K562 (cell line): ENCODE measurements around the gene DNAJB1. TPM values are rescaled to one million over a fixed set of nuclear protein-coding genes. Genes with fewer than 3 reads are reported as not detected.

ENCODE experiments used
- ATF7 ChIP-seq: fragments of 450-650 bp; IDR thresholded peaks from 2 replicates; pipeline ENCODE4 v1.7.1; 2014; ENCODE audit warnings: mild to moderate bottlenecking, moderate library complexity
- CXXC5 ChIP-seq: fragments of 250-450 bp; sonication (Bioruptor Pico); IDR thresholded peaks from 2 replicates; pipeline ENCODE4 v1.8.0; 2022; ENCODE audit warnings: inconsistent platforms, mild to moderate bottlenecking, moderate library complexity
- GATAD2B ChIP-seq: fragments of 450-650 bp; IDR thresholded peaks from 2 replicates; pipeline ENCODE4 v1.6.1; 2017; ENCODE audit warnings: mild to moderate bottlenecking, borderline replicate concordance
- JUNB ChIP-seq: fragments of 450-650 bp; formaldehyde crosslinking; conservative IDR thresholded peaks from 2 replicates; pipeline ENCODE4 v1.4.0; 2020; ENCODE audit warnings: mild to moderate bottlenecking
- MTA3 ChIP-seq: fragments of 450-650 bp; formaldehyde crosslinking; IDR thresholded peaks from 2 replicates; pipeline ENCODE4 v1.6.1; 2017; ENCODE audit warnings: mild to moderate bottlenecking, borderline replicate concordance
- NFIC ChIP-seq: fragments of 450-650 bp; IDR thresholded peaks from 2 replicates; pipeline ENCODE4 v1.6.1; 2017; ENCODE audit warnings: mild to moderate bottlenecking, inconsistent platforms
- NR4A1 ChIP-seq, 2 experiments: fragments of 250-450 bp in 1 of 2; fragments of 450-650 bp in 1 of 2; sonication (Bioruptor Pico) in 1 of 2; IDR thresholded peaks; 2 replicates each; pipeline versions ENCODE4 v1.4.0 to v1.6.1; 2016 to 2020; ENCODE audit warnings: mild to moderate bottlenecking in 2 of 2, missing compliant biosample characterization in 1 of 2, missing genetic modification characterization in 1 of 2, moderate library complexity in 1 of 2
- RBM14 ChIP-seq: fragments of 200-400 bp; formaldehyde crosslinking; IDR thresholded peaks from 2 replicates; pipeline ENCODE4 v1.6.1; 2018; ENCODE audit warnings: low read depth, mild to moderate bottlenecking, low read length, moderate library complexity, borderline replicate concordance; ENCODE audit not compliant: insufficient read depth
- RBM15 ChIP-seq: fragments of 200-400 bp; formaldehyde crosslinking; IDR thresholded peaks from 2 replicates; pipeline ENCODE4 v1.6.1; 2018; ENCODE audit warnings: mild to moderate bottlenecking, low read length, moderate library complexity; ENCODE audit not compliant: insufficient read depth
- RBM22 ChIP-seq: fragments of 200-400 bp; formaldehyde crosslinking; IDR thresholded peaks from 2 replicates; pipeline ENCODE4 v1.6.1; 2018; ENCODE audit warnings: low read length, low read depth; ENCODE audit not compliant: poor library complexity, severe bottlenecking
- SMAD3 ChIP-seq: fragments of 450-650 bp; formaldehyde crosslinking; conservative IDR thresholded peaks from 2 replicates; pipeline ENCODE4 v1.4.0; 2020; ENCODE audit warnings: mild to moderate bottlenecking
- UBTF ChIP-seq, 2 experiments: IDR thresholded peaks; 2 replicates each; pipeline ENCODE4 v1.6.1; 2012; ENCODE audit warnings: improper control_type of control experiment in 2 of 2, low read depth in 2 of 2, low read length in 2 of 2, borderline replicate concordance in 1 of 2
- ZNF408 ChIP-seq: fragments of 250-450 bp; sonication (Bioruptor Pico); IDR thresholded peaks from 2 replicates; pipeline ENCODE4 v1.4.0; 2020; ENCODE audit warnings: low read depth, mild to moderate bottlenecking, moderate library complexity
- ZNF583 ChIP-seq: fragments of 250-450 bp; sonication (Bioruptor Pico); IDR thresholded peaks from 2 replicates; pipeline ENCODE4 v1.4.0; 2020
- polyA plus RNA-seq, 8 experiments: library from polyadenylated mRNA; depleted of rRNA in 4 of 8; stranded (reverse) in 5 of 8; unstranded in 3 of 8; fragments of >200 nt; fragmentation: Nextera tagmentation in 2 of 8; fragmentation: Illumina TruSeq in 1 of 8; extraction: Ambion mirVana in 2 of 8; extraction: Trizol in 1 of 8; gene quantifications; 2 replicates each; pipeline versions ENCODE4 v1.2.1 to v1.2.3, GENCODE V29; 2011 to 2014; ENCODE audit warnings: inconsistent platforms in 1 of 8, missing spikeins in 1 of 8
- total RNA-seq, 7 experiments: library from RNA; depleted of rRNA in 6 of 7; stranded (reverse); fragments of >200 nt in 6 of 7; fragmentation: Illumina TruSeq in 2 of 7; extraction: Trizol in 2 of 7; gene quantifications; 2 replicates each; pipeline versions ENCODE4 v1.2.1 to v1.2.3, GENCODE V29; 2011 to 2021; ENCODE audit warnings: low replicate concordance in 1 of 7
- TF ChIP-seq, protein P1 (sequence below), 3 experiments: fragments of 200-800 bp in 1 of 3; sonication (Bioruptor generic) in 1 of 3; sonication (generic) in 1 of 3; formaldehyde crosslinking in 1 of 3; IDR thresholded peaks; 2 replicates each; pipeline versions ENCODE4 v1.6.1 to v1.8.0; 2016 to 2022; ENCODE audit warnings: mild to moderate bottlenecking in 2 of 3, missing compliant biosample characterization in 2 of 3, missing genetic modification characterization in 2 of 3, missing genetic modification reagents in 1 of 3
- TF ChIP-seq, protein P2 (sequence below), 3 experiments: IDR thresholded peaks in 2 of 3; conservative IDR thresholded peaks in 1 of 3; 2 replicates each; pipeline ENCODE4 v1.5.1; 2011 to 2012; ENCODE audit warnings: low read length in 3 of 3, mild to moderate bottlenecking in 3 of 3, control low read depth in 2 of 3, improper control_type of control experiment in 1 of 3, inconsistent platforms in 1 of 3, low read depth in 1 of 3, mixed read lengths in 1 of 3, moderate library complexity in 1 of 3; ENCODE audit not compliant: insufficient read depth in 2 of 3
- TF ChIP-seq, protein P3 (sequence below): sonication (generic); formaldehyde crosslinking; IDR thresholded peaks from 2 replicates; pipeline ENCODE4 v1.9.0; 2022; ENCODE audit warnings: mild to moderate bottlenecking, missing genetic modification reagents
- TF ChIP-seq, protein P4 (sequence below): fragments of 450-650 bp; formaldehyde crosslinking; IDR thresholded peaks from 2 replicates; pipeline ENCODE4 v1.4.0; 2020; ENCODE audit warnings: mild to moderate bottlenecking, moderate library complexity

The DNAJB1 gene
- total and polyA plus RNA-seq, 9 of the 15 experiments (the other 6 are each of a cell fraction or from before 2014, with no cell fraction given): 13.2 to 113 (median 62.1) TPM

DNA sequence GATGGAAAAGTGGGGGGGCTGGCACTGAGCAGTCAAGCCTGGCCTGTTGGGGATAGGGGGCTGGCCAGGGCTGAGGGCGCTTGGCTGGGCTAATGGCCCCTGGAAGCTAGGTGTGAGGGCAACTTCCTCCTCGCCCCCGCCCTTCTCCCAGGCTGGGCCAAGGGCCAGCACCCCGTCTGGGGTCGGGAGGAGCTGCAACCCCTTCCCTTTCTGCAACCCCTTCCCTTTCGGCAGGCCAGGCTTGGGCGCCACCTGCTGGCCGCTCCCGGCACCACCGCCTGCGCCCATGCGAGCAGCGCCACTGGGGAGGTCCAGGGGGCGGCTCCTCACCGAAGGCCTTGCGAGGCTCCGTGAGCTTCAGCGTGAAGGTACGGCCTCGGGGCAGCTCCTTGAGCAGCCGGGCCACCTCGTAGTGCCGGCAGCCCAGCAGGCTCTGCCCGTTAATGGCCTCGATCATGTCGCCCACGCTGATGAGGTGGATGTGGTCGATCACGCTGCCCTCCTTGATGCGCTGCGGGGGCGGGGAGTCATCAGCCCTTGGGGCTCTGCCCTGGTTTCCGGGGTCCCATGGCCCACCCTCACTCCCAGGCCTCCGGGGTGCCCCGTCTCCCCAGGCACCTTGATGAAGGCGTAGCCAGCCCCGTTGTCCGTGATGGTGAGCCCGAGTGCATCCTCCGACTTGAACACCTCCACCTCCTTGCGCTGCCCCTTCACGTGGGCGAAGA lies 38.1 kb downstream of the DNAJB1 start (continued):
- no peak for TF ChIP-seq NR4A1 (CRISPR knock-in tag; IDR thresholded peaks at IDR 0.05)
- TF ChIP-seq NR4A1 (tag; IDR thresholded peaks at IDR 0.05): no peak
- TF ChIP-seq, protein P1, sequence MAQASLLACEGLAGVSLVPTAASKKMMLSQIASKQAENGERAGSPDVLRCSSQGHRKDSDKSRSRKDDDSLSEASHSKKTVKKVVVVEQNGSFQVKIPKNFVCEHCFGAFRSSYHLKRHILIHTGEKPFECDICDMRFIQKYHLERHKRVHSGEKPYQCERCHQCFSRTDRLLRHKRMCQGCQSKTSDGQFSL (CRISPR knock-in tag; IDR thresholded peaks at IDR 0.05): peak; percentile 86
- TF ChIP-seq, protein P1 (tag; IDR thresholded peaks at IDR 0.05): 0 out of 4 replicates have a peak, but pooled peaks of 1 of the 2 experiments have one; percentile 31
- TF ChIP-seq, protein P2, sequence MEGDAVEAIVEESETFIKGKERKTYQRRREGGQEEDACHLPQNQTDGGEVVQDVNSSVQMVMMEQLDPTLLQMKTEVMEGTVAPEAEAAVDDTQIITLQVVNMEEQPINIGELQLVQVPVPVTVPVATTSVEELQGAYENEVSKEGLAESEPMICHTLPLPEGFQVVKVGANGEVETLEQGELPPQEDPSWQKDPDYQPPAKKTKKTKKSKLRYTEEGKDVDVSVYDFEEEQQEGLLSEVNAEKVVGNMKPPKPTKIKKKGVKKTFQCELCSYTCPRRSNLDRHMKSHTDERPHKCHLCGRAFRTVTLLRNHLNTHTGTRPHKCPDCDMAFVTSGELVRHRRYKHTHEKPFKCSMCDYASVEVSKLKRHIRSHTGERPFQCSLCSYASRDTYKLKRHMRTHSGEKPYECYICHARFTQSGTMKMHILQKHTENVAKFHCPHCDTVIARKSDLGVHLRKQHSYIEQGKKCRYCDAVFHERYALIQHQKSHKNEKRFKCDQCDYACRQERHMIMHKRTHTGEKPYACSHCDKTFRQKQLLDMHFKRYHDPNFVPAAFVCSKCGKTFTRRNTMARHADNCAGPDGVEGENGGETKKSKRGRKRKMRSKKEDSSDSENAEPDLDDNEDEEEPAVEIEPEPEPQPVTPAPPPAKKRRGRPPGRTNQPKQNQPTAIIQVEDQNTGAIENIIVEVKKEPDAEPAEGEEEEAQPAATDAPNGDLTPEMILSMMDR (IDR thresholded peaks at IDR 0.05 in 2 of 3, conservative IDR thresholded peaks at IDR 0.05 in 1 of 3; ENCODE audit: insufficient read depth in 2 of 3, low read depth in 1 of 3, low read length in 3 of 3): peak; percentile 87 to 97 (median 95)
- no peak for TF ChIP-seq JUNB (CRISPR knock-in tag)
- TF ChIP-seq, protein P3, sequence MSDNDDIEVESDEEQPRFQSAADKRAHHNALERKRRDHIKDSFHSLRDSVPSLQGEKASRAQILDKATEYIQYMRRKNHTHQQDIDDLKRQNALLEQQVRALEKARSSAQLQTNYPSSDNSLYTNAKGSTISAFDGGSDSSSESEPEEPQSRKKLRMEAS (CRISPR knock-in tag): peak; percentile 28; the same call in 1 of the 2 replicates
- no peak for TF ChIP-seq SMAD3 (CRISPR knock-in tag)
- TF ChIP-seq RBM14: 0 out of 2 replicates have a peak, but pooled peaks have one; percentile 34
- no peak for TF ChIP-seq RBM15
- peak; percentile 40; the same call in 1 of the 2 replicates for TF ChIP-seq NFIC
- TF ChIP-seq GATAD2B: peak; percentile 45; the same call in 1 of the 2 replicates
- TF ChIP-seq UBTF (IDR thresholded peaks at IDR 0.05; ENCODE audit: borderline replicate concordance in 1 of 2, low read depth in 2 of 2, low read length in 2 of 2): 0 out of 4 replicates have a peak, but pooled peaks of 1 of the 2 experiments have one; percentile 46
- peak; percentile 35; the same call in 1 of the 2 replicates for TF ChIP-seq ATF7
- TF ChIP-seq, protein P4, sequence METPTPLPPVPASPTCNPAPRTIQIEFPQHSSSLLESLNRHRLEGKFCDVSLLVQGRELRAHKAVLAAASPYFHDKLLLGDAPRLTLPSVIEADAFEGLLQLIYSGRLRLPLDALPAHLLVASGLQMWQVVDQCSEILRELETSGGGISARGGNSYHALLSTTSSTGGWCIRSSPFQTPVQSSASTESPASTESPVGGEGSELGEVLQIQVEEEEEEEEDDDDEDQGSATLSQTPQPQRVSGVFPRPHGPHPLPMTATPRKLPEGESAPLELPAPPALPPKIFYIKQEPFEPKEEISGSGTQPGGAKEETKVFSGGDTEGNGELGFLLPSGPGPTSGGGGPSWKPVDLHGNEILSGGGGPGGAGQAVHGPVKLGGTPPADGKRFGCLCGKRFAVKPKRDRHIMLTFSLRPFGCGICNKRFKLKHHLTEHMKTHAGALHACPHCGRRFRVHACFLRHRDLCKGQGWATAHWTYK (CRISPR knock-in tag): 0 out of 2 replicates have a peak, but pooled peaks have one; percentile 57
- no peak for TF ChIP-seq ZNF583 (CRISPR knock-in tag)
- TF ChIP-seq RBM22: peak; percentile 20
- TF ChIP-seq CXXC5 (CRISPR knock-in tag): 0 out of 2 replicates have a peak, but pooled peaks have one; percentile 26
- TF ChIP-seq ZNF408 (CRISPR knock-in tag): no peak
- TF ChIP-seq MTA3: peak; percentile 73; the same call in 1 of the 2 replicates
